Embryonic facial prominence (tissue), 1 donor: ENCODE results near the gene KCNJ15.
A peak's percentile ranks its signal among the peaks of the same experiment; 100 is the strongest.

Source experiments
- DNase-seq: peaks from one replicate; pipeline ENCODE4 v3.0.0-alpha.2; 2016; ENCODE audit errors: extremely low spot score

KCNJ15 gene

DNA sequence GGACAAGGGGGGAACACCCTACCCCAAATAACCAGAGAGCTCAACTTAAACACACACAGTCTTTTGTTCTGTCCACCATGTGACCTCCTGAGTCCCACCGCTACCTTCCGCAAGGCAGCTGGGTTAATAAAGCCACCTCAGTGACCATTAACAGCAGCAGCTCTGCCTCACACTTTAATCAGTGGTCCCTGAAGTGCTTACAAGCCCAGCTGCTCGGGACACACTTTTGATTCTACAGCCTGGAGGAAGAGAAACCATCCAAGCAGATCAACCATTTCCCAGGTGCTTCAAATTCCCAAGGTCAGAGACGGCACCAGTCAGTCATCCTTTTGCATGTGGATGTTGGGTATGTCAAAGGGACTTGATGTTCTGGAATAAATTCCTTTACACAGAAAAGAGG lies 70.1 kb downstream of the KCNJ15 start:
- no peak for DNase-seq

GRCh38 chr21:38327984-38328383 lies 71.2 kb downstream of the KCNJ15 start:
- no peak for DNase-seq

DNA sequence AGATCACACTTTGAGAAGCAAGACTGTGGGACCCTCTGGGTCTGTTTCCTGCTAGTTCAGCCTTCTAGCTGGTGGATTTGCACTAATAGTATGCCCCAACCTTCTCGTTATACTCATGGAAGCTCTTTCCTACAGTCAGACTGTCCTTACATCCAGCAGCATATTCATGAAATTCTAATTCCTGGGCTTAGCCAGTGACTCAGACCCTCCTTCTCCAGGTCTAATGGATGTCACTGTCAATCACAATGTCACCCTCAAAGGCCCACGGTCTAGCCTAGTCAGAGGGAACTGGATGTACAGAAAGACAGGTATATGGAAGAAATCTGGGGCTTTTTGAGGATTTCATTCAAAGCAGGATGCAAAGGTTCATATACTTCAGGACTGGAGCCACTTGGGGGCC lies 72.4 kb downstream of the KCNJ15 start:
- DNase-seq = no peak

GRCh38 chr21:38330666-38331065 lies 73.9 kb downstream of the KCNJ15 start:
- no peak for DNase-seq

DNA sequence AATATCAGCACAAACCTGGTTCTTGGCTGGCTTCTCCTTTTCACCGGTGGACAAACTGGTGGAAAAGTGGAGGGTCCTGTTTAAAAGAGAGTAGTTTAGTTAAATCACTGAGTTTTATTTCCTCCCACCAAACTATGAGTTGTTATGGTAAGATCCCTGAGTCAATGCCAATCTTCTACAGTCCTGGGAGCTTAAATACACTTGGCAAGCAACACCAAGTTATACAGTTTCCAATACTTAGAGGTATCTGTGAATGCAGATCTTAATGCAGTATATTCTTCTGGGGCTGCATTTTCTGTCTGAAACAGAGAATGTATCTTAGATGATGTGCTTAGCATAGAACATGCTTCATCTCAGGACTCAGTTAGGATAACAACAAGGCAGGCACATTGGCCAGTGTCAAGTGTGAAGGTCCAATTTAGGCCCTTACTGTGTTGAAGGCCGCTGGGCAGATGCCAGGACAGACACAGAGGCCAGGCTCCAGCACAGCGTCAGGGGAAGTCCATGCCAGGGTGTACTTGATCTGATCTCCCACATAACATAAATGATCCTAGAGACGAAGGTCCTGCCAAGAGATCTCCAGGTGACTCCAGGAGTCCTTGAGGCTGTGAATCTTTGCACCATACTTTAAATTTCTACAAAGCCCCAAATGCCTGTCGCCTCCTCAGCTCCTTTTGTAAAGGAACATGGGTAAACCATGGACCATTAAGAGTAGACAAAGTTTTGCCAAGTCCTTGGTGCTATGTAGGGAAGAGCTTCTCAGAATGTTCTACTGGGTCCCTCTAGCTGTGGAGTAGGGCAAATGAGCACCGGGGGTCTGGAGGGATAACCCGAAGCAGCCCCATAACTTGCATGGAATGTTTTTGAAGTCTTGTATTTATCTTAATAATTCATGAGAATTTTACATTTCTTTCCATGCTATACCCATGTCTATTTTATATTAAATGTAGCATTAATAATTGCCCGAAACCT lies 76.8 kb downstream of the KCNJ15 start:
- DNase-seq = no peak

GRCh38 chr21:38334866-38335265 lies 78.1 kb downstream of the KCNJ15 start:
- no peak for DNase-seq

- no peak for DNase-seq
Observed at GRCh38 chr21:38337793-38338192, 81.0 kb downstream of the KCNJ15 start.

DNA sequence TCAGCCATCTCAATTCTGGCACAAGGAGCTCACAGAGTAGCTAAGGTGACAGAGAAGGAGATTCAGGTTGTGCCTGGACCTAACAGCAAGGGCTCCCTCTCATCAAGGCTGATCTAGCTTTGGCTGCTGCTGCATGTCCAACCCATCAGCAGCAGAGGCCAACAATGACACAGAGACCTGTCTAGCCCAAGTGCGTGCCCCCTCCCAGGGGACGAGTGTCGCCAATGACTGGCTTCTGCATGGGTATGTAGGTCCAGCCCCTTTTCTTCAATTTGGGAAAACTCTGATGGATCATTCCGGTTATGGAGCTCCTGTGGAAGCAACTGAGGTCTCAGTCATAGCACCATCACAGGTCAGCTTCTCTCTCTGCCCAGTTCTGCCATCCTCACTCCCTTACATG lies 83.3 kb downstream of the KCNJ15 start:
- DNase-seq = no peak

DNA sequence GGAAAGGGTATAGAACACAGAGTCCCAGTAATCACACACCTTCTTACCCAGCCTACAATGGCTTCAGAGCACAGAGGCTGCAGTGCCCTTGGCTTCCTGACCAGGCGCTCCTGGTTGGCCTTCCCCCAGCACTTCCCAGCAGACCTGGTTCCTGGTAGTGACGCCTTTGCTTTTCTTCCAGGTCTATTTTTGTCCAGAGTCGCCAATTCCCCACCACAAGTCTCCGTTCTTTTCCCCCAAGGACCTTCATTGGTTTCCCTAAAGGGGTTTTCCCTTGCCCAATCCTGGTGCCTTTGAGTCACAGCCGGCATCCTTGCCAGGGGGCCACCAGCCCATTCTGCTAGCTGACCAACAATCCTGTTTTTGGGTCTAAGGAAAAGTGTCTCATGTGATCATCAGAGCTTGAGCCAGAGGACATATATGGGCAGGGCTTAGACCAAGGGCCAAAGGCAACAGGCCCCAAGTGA lies 84.8 kb downstream of the KCNJ15 start:
- DNase-seq = no peak

GRCh38 chr21:38342739-38343138 lies 85.9 kb downstream of the KCNJ15 start:
- DNase-seq = no peak

DNA sequence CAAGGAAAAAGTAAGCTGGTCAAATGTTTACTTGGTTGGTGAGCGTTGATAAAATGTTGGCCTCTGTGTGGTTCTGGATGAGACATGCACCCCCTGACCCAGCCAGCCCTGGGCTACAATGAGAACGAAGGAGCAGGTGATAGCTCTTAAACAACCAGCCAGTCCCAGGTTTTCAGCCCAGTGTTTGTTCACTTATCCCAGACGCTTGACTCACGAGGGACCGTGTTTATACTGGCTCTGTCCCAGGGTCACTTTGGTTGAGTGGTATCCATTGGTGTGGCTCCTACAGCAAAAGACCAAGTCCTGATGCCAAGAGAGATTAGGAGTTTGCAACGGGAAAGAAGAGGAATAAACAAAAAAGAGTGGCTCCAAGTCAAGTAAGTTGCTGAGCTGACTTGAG lies 86.9 kb downstream of the KCNJ15 start:
- no peak for DNase-seq

GRCh38 chr21:38346286-38346685 lies 89.5 kb downstream of the KCNJ15 start:
- DNase-seq = no peak

GRCh38 chr21:38349111-38349746 lies 92.4 kb downstream of the KCNJ15 start:
- peak; percentile 82 for DNase-seq

DNA sequence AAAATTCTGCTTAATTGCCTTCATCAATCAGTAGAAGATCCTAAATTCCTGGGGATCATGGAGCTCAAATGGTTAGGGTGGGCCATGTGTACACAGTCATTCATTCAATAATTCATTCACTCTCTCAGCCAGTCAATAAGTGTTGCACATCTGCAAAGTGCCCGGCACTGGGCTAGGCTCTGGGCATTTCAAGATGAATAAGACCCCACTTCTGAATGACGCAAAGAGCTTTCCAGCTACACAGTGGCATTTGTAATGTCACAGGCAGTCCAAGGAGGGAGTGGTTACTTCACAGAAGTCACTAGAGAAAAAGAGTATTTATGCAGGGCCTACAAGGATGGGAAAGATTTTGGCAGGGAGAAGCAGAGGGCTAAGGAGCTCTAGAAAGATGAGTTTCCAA lies 93.2 kb downstream of the KCNJ15 start:
- no peak for DNase-seq

GRCh38 chr21:38350684-38351083 lies 93.9 kb downstream of the KCNJ15 start:
- DNase-seq = no peak

- DNase-seq = no peak
Observed at GRCh38 chr21:38351176-38351959, 94.6 kb downstream of the KCNJ15 start.

GRCh38 chr21:38351961-38352521 lies 95.2 kb downstream of the KCNJ15 start:
- no peak for DNase-seq

DNA sequence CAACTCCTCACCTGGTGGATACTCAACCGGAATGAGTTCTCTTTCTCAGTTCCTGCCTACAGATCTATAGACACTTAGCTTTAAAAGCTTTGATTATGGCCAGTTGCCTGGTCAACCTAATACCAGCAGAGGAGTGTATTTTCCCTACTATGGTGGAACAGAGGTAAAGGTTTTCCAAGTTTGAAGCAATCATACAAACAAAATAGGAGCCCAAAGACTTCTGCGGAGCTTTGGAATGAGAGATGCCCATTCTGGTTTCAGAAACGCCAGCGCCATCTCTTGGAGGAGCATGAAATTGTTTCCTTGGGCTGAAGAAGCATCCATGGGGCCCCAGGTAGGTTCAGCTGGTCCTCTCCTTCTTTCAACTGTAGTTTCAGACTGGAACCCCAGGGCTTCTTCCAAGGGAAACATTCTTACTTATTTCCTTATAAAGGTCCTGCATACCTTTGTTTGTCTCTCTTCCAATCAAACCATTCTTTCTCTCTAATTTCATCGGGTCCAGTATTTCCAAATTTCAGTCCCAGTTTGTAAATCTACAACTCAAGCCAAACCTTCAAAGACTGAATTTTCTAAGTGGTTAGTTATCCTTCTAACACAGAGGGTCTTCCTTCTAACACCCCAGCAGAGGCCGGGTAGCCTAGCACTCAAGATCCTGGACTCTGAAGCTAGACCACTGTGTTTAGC lies 95.9 kb downstream of the KCNJ15 start:
- no peak for DNase-seq

GRCh38 chr21:38354231-38354630 lies 97.4 kb downstream of the KCNJ15 start:
- no peak for DNase-seq

- DNase-seq = no peak
Observed at GRCh38 chr21:38354746-38355145, 98.0 kb downstream of the KCNJ15 start.

DNA sequence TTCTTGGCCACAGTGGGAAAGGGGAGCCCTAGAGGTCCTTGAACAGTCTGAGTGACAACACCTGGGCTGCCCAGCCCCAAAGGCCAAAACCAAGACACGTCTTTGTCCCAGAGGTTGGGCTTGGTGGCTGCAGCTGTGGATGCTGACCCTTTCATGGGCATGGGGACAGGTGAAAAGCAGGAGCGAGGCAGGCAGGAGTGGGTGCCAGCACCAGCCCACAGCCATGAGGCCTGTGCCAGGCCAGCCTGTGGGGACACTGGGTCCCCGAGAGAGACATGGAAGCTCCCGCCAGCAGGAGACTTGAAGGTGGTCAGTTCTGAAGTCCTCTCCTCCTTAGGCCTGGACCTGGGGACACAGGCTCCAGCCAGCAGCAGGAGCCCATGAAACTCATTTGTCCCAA lies 98.6 kb downstream of the KCNJ15 start:
- DNase-seq = no peak
